DND-41 (cell line): ENCODE measurements around the gene PLIN4.
"Not testable (repeated sequence)": the region's sequence is repeated elsewhere in the genome, so short reads cannot be mapped to it uniquely, and the experiment has no call there.

Experiments used
- ATAC-seq: fragments of 200-7000 bp; cut with Tn5 transposase; 3 replicates; pipeline ENCODE4 v1.9.1; 2021; ENCODE audit warnings: low read depth; ENCODE audit not compliant: insufficient read depth
- DNase-seq: peaks from one replicate; pipeline ENCODE4 v3.0.0-alpha.2; 2020
- H2AFZ ChIP-seq: 2 replicates; pipeline ENCODE4 v1.6.0; 2012; ENCODE audit warnings: low read depth, low read length
- H3K27ac ChIP-seq: 2 replicates; pipeline ENCODE4 v1.5.1; 2012; ENCODE audit warnings: low read length, inconsistent platforms
- H3K27me3 ChIP-seq: fragments of 200-600 bp; sonication (generic); 2 replicates; pipeline ENCODE4 v1.6.0; 2012; ENCODE audit warnings: low read length, mild to moderate bottlenecking, inconsistent platforms; ENCODE audit not compliant: insufficient read depth, poor library complexity
- H3K36me3 ChIP-seq: 2 replicates; pipeline ENCODE4 v1.5.1; 2012; ENCODE audit warnings: low read length, inconsistent platforms; ENCODE audit not compliant: insufficient read depth
- H3K4me1 ChIP-seq: 2 replicates; pipeline ENCODE4 v1.5.1; 2012; ENCODE audit warnings: mild to moderate bottlenecking, low read length; ENCODE audit not compliant: insufficient read depth
- H3K4me2 ChIP-seq: 2 replicates; pipeline ENCODE4 v1.6.0; 2012; ENCODE audit warnings: mild to moderate bottlenecking, moderate library complexity, low read length, inconsistent platforms; ENCODE audit not compliant: insufficient read depth
- H3K4me3 ChIP-seq, 2 experiments: fragments of 200-600 bp in 1 of 2; shearing (Covaris generic) in 1 of 2; 2 replicates each; pipeline ENCODE4 v1.5.1; 2012 to 2016; ENCODE audit warnings: inconsistent platforms in 2 of 2, low read length in 2 of 2, mild to moderate bottlenecking in 2 of 2, low read depth in 1 of 2, moderate library complexity in 1 of 2
- H3K79me2 ChIP-seq: 2 replicates; pipeline ENCODE4 v1.6.0; 2012; ENCODE audit warnings: low read length, inconsistent platforms; ENCODE audit not compliant: insufficient read depth
- H3K9ac ChIP-seq: 2 replicates; pipeline ENCODE4 v1.6.0; 2012; ENCODE audit warnings: low read depth, mild to moderate bottlenecking, inconsistent platforms, low read length, moderate library complexity
- H3K9me3 ChIP-seq: 2 replicates; pipeline ENCODE4 v1.5.1; 2012; ENCODE audit warnings: low read length, moderate library complexity, mild to moderate bottlenecking, inconsistent platforms; ENCODE audit not compliant: insufficient read depth, severe bottlenecking
- H4K20me1 ChIP-seq: 2 replicates; pipeline ENCODE4 v1.6.0; 2012; ENCODE audit warnings: low read length; ENCODE audit not compliant: insufficient read depth
- EZH2 ChIP-seq: IDR thresholded peaks from 3 replicates; pipeline ENCODE4 v1.6.1; 2012; ENCODE audit warnings: borderline replicate concordance, low read depth, mild to moderate bottlenecking, moderate library complexity, low read length, inconsistent platforms; ENCODE audit not compliant: severe bottlenecking
- TF ChIP-seq, protein P1 (sequence below): IDR thresholded peaks from 2 replicates; pipeline ENCODE4 v1.5.1; 2012; ENCODE audit warnings: borderline replicate concordance, low read length, moderate library complexity, mild to moderate bottlenecking; ENCODE audit not compliant: poor library complexity, severe bottlenecking; ENCODE audit errors: extremely low read depth

PLIN4 gene

DNA sequence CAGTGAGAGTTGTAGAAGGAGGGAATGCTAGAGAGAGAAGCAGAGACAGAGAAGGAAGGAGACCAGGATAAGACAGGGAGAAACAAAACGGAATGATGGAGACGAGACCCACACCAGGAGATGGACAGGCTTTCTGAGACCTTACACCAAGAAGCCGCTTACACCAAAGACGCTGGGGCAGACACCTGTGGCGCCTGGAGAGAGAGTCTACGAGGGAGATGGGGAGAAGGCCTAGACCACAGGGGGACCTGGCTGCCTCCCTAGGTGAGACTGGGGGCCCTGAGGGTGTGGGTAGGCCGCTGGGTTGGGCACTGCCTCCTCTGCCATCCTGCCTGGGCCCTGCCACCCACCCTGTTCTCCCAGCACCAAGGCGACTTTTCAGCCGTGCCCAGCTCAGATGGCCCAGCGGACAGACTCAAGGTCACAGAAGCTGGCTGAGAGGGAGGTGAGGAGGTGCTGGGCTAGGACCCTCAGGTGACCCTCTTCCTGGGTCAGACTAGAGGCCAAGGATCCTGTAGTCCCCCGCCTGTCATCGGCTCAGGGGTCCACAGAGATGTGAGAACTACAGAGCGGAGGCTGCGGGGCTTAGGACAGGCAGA, 11.7 kb upstream of the PLIN4 start:
- no peaks in the 10 kb centered on the region for H3K9me3 ChIP-seq
- H3K27me3 ChIP-seq: no peaks in the 10 kb centered on the region
- no peak overlapping the region for H3K4me3 ChIP-seq
- no peaks in the 10 kb centered on the region for H3K4me1 ChIP-seq
- ATAC-seq (no peak), DNase-seq (no peak)
- H3K4me2 ChIP-seq: no peak overlapping the region
- no peaks in the 10 kb centered on the region for H3K36me3 ChIP-seq
- no peaks in the 10 kb centered on the region for H3K79me2 ChIP-seq
- no peak overlapping the region for H3K9ac ChIP-seq
- no peak overlapping the region for H3K27ac ChIP-seq
- H2AFZ ChIP-seq: no peak overlapping the region
- TF ChIP-seq EZH2: no peak
- TF ChIP-seq, protein P1, sequence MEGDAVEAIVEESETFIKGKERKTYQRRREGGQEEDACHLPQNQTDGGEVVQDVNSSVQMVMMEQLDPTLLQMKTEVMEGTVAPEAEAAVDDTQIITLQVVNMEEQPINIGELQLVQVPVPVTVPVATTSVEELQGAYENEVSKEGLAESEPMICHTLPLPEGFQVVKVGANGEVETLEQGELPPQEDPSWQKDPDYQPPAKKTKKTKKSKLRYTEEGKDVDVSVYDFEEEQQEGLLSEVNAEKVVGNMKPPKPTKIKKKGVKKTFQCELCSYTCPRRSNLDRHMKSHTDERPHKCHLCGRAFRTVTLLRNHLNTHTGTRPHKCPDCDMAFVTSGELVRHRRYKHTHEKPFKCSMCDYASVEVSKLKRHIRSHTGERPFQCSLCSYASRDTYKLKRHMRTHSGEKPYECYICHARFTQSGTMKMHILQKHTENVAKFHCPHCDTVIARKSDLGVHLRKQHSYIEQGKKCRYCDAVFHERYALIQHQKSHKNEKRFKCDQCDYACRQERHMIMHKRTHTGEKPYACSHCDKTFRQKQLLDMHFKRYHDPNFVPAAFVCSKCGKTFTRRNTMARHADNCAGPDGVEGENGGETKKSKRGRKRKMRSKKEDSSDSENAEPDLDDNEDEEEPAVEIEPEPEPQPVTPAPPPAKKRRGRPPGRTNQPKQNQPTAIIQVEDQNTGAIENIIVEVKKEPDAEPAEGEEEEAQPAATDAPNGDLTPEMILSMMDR: no peak
- no peaks in the 10 kb centered on the region for H4K20me1 ChIP-seq

DNA sequence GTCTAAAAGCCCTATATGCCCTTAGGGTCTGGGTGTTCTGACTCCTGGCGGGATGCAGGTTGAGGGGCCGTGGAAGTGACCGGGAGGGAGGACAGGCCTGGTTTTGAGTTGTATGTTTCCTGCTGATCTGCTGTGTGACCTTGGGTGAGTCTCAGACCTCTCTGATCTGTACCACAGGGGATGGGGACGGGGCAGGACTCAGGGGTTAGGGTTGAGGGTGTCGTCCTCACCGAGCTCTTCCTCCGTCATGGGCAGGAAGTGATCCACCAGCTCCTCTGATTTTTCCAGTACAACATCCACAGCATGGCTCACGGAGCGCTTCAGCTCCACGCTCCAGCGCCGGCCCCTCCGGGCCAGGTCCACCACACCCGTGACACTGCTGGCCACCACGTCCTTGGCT, 10.6 kb upstream of the PLIN4 start:
- Histone ChIP-seq H3K4me1 (no peaks in the 10 kb centered on the region), H4K20me1 (no peaks in the 10 kb centered on the region), H3K36me3 (no peaks in the 10 kb centered on the region), H2AFZ (no peak overlapping the region), H3K79me2 (no peaks in the 10 kb centered on the region), H3K4me2 (no peak overlapping the region), H3K27ac (no peak overlapping the region), H3K9ac (no peak overlapping the region), H3K4me3 (no peak overlapping the region), H3K9me3 (no peaks in the 10 kb centered on the region), H3K27me3 (no peaks in the 10 kb centered on the region)
- ATAC-seq (no peak), DNase-seq (no peak)
- TF ChIP-seq, protein P1: no peak
- no peak for TF ChIP-seq EZH2

DNA sequence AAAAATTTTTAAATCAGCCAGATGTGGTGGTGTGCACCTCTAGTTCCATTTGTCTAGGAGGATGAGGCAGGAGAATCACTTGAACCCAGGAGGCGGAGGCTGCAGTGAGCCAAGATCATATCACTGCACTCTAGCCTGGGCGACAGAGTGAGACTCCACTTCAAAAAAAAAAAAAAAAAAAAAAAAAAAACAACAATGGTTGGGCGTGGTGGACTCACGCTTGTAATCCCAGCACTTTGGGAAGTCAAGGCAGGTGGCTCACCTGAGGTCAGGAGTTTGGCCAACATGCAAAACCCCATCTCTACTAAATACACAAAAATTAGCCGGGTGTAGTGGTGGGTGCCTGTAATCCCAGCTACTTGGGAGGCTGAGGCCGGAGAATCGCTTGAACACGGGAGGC, 9.1 kb upstream of the PLIN4 start:
- H3K79me2 ChIP-seq, H4K20me1 ChIP-seq, H3K4me3 ChIP-seq, H3K27ac ChIP-seq, H3K27me3 ChIP-seq, H3K9ac ChIP-seq, H3K4me1 ChIP-seq, H3K4me2 ChIP-seq, DNase-seq, H3K9me3 ChIP-seq, H3K36me3 ChIP-seq, ATAC-seq, H2AFZ ChIP-seq: not testable (repeated sequence)

DNA sequence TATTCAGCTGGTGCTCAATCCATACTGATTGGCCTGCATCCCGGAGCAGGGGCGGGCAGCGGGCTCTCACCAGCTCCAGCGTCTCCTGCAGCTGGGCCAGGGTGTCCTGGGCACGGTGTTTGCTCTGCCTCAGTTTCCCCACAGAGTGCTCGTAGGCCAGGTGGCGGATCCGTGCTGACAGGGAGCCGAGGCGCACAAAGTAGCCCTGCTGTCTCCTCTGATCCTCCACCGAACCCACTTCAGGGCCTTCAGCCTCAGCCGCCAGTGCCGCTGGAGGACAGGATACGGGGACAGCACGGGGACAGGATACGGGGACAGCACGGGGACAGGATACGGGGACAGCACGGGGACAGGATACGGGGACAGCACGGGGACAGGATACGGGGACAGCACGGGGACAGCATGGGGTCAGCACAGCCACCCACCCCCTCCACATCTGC, 7.3 kb upstream of the PLIN4 start:
- H3K9ac ChIP-seq: no peak overlapping the region
- no peaks in the 10 kb centered on the region for H3K4me1 ChIP-seq
- TF ChIP-seq, protein P1: no peak
- TF ChIP-seq EZH2: no peak
- no peaks in the 10 kb centered on the region for H3K79me2 ChIP-seq
- DNase-seq: no peak
- H3K36me3 ChIP-seq: no peaks in the 10 kb centered on the region
- no peak overlapping the region for H3K27ac ChIP-seq
- H4K20me1 ChIP-seq: no peaks in the 10 kb centered on the region
- H3K27me3 ChIP-seq: no peaks in the 10 kb centered on the region
- H3K4me3 ChIP-seq: no peak overlapping the region
- no peak overlapping the region for H3K4me2 ChIP-seq
- no peak for ATAC-seq
- H3K9me3 ChIP-seq: no peaks in the 10 kb centered on the region
- H2AFZ ChIP-seq: no peak overlapping the region; the same call in 1 of the 2 replicates
